HL-60 (cell line): ENCODE data around the gene IRF8.

ENCODE experiments used
- DNase-seq, 2 experiments: peaks; one replicate each; pipeline ENCODE4 v3.0.0-alpha.2; 2010 to 2020; ENCODE audit warnings: low read depth in 1 of 2, low spot score in 1 of 2
- H3K27ac ChIP-seq: fragments of 250-450 bp; sonication (Bioruptor Pico); replicated peaks from 2 replicates; pipeline ENCODE4 v1.5.1; 2020; ENCODE audit warnings: mild to moderate bottlenecking, moderate library complexity
- H3K27me3 ChIP-seq: fragments of 250-450 bp; sonication (Bioruptor Pico); 2 replicates; pipeline ENCODE4 v1.5.1; 2021; ENCODE audit warnings: mild to moderate bottlenecking, moderate library complexity; ENCODE audit not compliant: insufficient read depth, poor library complexity, severe bottlenecking
- H3K4me3 ChIP-seq: replicated peaks from 2 replicates; pipeline ENCODE4 v1.5.1; 2011; ENCODE audit warnings: mild to moderate bottlenecking, control low read depth, low read length; ENCODE audit not compliant: insufficient read depth
- GABPA ChIP-seq: IDR thresholded peaks from 2 replicates; pipeline ENCODE4 v1.6.1; 2012; ENCODE audit warnings: low read depth
- POLR2AphosphoS5 ChIP-seq: IDR thresholded peaks from 2 replicates; pipeline ENCODE4 v1.6.1; 2012; ENCODE audit warnings: low read depth
- SPI1 ChIP-seq: IDR thresholded peaks from 2 replicates; pipeline ENCODE4 v1.6.1; 2012; ENCODE audit warnings: low read depth, mild to moderate bottlenecking, borderline replicate concordance
- TF ChIP-seq, protein P1 (sequence below): IDR thresholded peaks from 2 replicates; pipeline ENCODE4 v1.6.1; 2012; ENCODE audit warnings: low read depth; ENCODE audit not compliant: insufficient replicate concordance
- TF ChIP-seq, protein P2 (sequence below): IDR thresholded peaks from one replicate; pipeline ENCODE4 v1.5.1; 2011; ENCODE audit warnings: low read length, control low read depth, inconsistent platforms; ENCODE audit not compliant: insufficient read depth

Gene IRF8

DNA sequence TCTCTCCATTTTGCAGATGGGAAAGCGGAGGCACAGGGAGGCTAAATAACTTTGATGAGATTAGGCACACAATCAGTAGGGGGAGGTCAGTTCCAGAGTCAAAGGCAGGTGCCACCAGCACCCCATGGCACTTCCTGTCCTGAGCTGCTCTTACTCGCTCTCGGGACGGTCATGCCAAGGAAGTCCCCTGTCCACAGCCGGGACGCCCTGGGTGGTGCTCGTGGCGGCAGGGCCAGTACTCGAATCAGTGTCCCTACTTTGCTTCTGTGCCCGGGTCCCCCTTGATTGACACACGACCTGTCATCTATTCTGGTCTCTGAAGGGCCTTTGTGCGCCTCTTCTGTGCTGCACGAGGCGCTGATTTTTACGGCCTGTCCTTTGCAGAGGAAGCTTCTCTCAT is 31.3 kb downstream of the IRF8 start:
- H3K27ac ChIP-seq: no peak overlapping the region
- H3K4me3 ChIP-seq: no peak overlapping the region
- DNase-seq: no peak
- no peak for TF ChIP-seq SPI1
- TF ChIP-seq, protein P1, sequence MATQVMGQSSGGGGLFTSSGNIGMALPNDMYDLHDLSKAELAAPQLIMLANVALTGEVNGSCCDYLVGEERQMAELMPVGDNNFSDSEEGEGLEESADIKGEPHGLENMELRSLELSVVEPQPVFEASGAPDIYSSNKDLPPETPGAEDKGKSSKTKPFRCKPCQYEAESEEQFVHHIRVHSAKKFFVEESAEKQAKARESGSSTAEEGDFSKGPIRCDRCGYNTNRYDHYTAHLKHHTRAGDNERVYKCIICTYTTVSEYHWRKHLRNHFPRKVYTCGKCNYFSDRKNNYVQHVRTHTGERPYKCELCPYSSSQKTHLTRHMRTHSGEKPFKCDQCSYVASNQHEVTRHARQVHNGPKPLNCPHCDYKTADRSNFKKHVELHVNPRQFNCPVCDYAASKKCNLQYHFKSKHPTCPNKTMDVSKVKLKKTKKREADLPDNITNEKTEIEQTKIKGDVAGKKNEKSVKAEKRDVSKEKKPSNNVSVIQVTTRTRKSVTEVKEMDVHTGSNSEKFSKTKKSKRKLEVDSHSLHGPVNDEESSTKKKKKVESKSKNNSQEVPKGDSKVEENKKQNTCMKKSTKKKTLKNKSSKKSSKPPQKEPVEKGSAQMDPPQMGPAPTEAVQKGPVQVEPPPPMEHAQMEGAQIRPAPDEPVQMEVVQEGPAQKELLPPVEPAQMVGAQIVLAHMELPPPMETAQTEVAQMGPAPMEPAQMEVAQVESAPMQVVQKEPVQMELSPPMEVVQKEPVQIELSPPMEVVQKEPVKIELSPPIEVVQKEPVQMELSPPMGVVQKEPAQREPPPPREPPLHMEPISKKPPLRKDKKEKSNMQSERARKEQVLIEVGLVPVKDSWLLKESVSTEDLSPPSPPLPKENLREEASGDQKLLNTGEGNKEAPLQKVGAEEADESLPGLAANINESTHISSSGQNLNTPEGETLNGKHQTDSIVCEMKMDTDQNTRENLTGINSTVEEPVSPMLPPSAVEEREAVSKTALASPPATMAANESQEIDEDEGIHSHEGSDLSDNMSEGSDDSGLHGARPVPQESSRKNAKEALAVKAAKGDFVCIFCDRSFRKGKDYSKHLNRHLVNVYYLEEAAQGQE: no peak
- TF ChIP-seq GABPA: no peak
- TF ChIP-seq POLR2AphosphoS5: no peak
- TF ChIP-seq, protein P2, sequence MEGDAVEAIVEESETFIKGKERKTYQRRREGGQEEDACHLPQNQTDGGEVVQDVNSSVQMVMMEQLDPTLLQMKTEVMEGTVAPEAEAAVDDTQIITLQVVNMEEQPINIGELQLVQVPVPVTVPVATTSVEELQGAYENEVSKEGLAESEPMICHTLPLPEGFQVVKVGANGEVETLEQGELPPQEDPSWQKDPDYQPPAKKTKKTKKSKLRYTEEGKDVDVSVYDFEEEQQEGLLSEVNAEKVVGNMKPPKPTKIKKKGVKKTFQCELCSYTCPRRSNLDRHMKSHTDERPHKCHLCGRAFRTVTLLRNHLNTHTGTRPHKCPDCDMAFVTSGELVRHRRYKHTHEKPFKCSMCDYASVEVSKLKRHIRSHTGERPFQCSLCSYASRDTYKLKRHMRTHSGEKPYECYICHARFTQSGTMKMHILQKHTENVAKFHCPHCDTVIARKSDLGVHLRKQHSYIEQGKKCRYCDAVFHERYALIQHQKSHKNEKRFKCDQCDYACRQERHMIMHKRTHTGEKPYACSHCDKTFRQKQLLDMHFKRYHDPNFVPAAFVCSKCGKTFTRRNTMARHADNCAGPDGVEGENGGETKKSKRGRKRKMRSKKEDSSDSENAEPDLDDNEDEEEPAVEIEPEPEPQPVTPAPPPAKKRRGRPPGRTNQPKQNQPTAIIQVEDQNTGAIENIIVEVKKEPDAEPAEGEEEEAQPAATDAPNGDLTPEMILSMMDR: no peak
- no peaks in the 10 kb centered on the region for H3K27me3 ChIP-seq

GRCh38 chr16:85931596-85932402 is 32.8 kb downstream of the IRF8 start:
- H3K27ac ChIP-seq: no peak overlapping the region
- DNase-seq: no peak
- no peak overlapping the region for H3K4me3 ChIP-seq
- TF ChIP-seq, protein P2: no peak
- TF ChIP-seq POLR2AphosphoS5: no peak
- no peak for TF ChIP-seq SPI1
- TF ChIP-seq, protein P1: no peak
- TF ChIP-seq GABPA: no peak
- no peaks in the 10 kb centered on the region for H3K27me3 ChIP-seq

DNA sequence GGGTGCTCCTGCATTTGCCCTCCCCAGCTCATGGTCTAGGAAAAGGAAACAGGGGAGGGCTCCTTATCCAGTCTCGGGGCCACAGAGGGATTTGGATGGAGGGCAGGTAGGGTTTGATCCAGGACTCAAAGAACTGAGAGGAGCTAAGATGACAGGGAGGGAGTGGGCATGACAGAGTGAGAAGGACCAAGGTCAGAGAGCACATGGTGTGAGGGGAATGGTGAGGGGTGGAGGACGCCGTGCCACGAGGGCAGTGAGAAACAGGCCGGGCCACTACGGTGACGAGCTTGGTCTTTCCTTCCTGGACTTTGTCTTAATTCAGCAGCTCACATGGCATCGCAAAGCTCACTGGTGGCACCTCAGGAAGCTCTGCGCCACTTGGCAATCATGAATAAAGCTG is 35.2 kb downstream of the IRF8 start:
- TF ChIP-seq GABPA (no peak), SPI1 (no peak), POLR2AphosphoS5 (no peak)
- TF ChIP-seq, protein P2: no peak
- TF ChIP-seq, protein P1: no peak
- H3K27me3 ChIP-seq: no peaks in the 10 kb centered on the region
- H3K4me3 ChIP-seq: no peak overlapping the region
- H3K27ac ChIP-seq: no peak overlapping the region
- DNase-seq: no peak
